GM10847 (cell line): ENCODE data around the gene APOBEC2.
A peak's percentile ranks its signal among the peaks of the same experiment; 100 is the strongest.

Experiments used
- POLR2A ChIP-seq: IDR thresholded peaks from 2 replicates; pipeline ENCODE4 v1.6.1; 2011; ENCODE audit not compliant: insufficient read length; ENCODE audit errors: extremely low read depth

APOBEC2 gene

GRCh38 chr6:41053041-41053440 is at the start of gene APOBEC2:
Gene APOBEC2, plus strand, starts transcription at chr6:41053202. Its CDS starts 146 bp downstream, at chr6:41053348.
- no peak for TF ChIP-seq POLR2A

- TF ChIP-seq POLR2A = no peak
Observed at GRCh38 chr6:41008011-41008410, 45.0 kb upstream of the APOBEC2 start.

DNA sequence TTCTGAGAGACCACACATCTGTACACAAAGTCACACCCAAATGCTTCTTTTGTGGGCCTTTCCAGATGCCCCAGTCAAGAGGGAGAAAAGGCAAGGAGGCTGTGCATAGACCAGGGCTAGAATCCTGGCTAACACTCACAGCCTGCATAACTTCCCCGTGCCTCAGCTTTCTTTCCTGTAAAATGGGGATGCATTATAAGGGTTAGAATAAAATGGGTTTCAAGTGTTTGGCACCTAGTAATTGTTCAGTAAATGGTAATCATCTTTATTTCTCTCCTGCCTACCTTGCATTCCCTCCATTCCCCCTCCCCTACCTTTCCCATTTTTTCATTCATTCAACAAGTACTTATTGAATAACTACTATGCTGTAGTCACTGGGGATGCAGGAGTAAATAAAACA is 43.3 kb upstream of the APOBEC2 start:
- no peak for TF ChIP-seq POLR2A

- TF ChIP-seq POLR2A = no peak
Observed at GRCh38 chr6:41011673-41012072, 41.3 kb upstream of the APOBEC2 start.

GRCh38 chr6:41013466-41014153 is 39.4 kb upstream of the APOBEC2 start:
- TF ChIP-seq POLR2A = no peak

DNA sequence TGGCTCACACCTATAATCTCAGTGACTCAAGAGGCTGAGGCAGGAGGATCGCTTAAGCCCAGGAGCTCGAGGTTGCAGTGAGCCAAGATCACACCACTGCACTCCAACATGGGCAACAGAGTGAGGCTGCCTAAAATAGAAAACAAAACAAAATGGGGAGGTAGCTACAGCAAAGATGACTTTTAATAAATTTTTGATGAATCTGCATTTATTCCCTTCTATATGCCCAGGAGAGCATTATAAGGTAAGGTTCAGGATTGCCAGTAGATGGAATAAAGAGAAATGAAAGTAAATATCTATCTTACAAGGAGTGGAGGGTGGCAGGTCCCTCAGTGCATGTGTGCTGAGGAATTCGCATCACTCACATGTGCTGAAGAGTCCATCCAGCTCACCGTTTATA is 38.2 kb upstream of the APOBEC2 start:
- TF ChIP-seq POLR2A = no peak

DNA sequence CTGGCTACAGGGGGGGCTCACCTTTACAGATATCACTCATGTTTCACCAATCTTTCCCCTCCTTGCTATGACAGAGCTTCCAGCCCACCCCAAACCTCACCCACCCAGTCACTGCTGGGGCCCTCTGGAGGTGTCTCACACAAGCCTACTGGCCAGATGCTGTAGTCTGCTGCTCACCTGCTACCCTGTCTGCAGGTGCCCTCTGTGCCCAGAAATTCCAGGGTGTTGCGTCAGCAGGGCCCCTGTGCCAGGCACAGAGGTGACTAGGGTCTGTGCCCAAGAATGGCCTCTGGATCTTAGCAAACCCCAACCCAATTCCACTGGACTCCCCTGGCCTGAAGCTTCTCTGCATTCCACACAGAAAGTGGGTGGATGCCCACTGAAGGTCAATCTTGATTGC is 35.3 kb upstream of the APOBEC2 start:
- TF ChIP-seq POLR2A = no peak

- TF ChIP-seq POLR2A = no peak
Observed at GRCh38 chr6:41021832-41022231, 31.2 kb upstream of the APOBEC2 start.

- TF ChIP-seq POLR2A = no peak
Observed at GRCh38 chr6:41022294-41022693, 30.7 kb upstream of the APOBEC2 start.

DNA sequence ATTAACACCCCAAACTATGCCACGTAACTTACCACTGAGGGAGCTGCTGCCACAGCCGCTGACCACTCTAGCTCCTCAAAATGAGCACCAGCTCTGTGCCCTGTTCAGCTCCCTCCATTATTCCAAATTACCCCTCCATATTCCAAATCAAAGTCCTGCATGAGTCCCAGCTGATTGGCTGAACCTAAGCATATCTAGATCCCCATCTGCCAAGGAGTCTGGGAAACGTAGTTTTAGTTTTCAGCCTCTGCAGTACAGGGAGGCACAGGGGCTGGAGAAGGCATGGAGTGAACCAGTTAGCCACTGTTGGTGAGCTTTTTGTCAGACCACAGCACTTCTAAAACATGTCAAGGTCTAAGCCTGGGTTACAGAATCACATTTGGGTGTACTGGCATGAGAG is 29.9 kb upstream of the APOBEC2 start:
- no peak for TF ChIP-seq POLR2A

DNA sequence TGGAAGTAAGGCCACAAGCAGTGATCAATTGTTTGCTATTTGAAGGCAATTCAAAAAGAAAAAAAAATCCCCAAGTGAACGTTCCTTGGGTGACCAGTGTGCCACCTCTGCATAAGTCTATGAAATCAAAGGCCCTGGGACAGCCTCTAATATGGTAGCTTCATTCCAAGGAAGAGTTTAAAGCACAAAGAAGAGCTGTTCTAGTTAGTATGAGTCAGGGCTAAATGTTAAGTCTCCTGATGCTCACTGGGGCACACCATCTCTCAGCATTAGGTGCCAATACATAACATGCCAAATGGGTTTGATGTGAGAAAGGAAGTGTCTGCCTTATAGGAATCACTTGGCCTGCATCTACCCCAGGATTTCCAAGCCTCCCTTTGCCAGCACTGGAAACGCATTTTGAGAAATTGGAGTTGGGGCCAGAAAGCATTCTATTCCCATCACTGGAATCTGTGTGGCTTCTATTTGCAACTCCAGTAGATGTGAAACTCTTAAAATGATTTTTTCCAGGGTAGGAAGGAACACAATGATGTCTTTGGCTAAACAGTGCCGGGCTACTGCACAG is 27.0 kb upstream of the APOBEC2 start:
- no peak for TF ChIP-seq POLR2A

GRCh38 chr6:41027241-41027640 is 25.8 kb upstream of the APOBEC2 start:
- TF ChIP-seq POLR2A = no peak

GRCh38 chr6:41027799-41028560 is 25.0 kb upstream of the APOBEC2 start:
- peak; percentile 42 for TF ChIP-seq POLR2A

GRCh38 chr6:41028561-41029412 is 24.2 kb upstream of the APOBEC2 start:
- no peak for TF ChIP-seq POLR2A

DNA sequence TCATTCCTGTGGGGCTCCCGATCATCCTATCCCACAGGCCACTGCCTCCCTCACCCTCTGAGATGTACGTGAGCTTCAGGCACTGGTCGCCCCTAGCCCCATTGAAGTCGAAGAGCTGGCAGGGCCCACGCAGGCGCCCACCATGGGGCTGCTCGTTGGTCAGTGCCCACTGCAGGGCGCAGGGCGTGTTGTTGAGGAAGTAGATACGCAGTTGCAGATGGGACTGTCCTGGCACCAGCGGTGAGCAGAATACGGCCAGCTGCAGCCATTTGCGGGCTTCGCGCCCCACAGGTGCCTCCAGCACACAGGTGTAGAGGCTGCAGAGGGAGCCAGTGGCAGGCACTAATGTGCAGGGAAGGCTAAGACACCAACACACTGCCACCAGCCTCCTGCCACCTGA is 20.2 kb upstream of the APOBEC2 start:
- no peak for TF ChIP-seq POLR2A

- no peak for TF ChIP-seq POLR2A
Observed at GRCh38 chr6:41033776-41034175, 19.2 kb upstream of the APOBEC2 start.

- no peak for TF ChIP-seq POLR2A
Observed at GRCh38 chr6:41036186-41036585, 16.8 kb upstream of the APOBEC2 start.
